ENCODE results near the gene PGAM5. TPM values are rescaled to one million over a fixed set of nuclear protein-coding genes. Genes with fewer than 3 reads are reported as not detected.

PGAM5 gene
- total and polyA plus RNA-seq, 2 of the 13 experiments (the other 11 are each of a cell fraction or from before 2014, with no cell fraction given) = 18.0 to 77.9 TPM

GRCh38 chr12:132672678-132673077 is 38.0 kb upstream of the PGAM5 start (continued):
- TF ChIP-seq, protein P1, sequence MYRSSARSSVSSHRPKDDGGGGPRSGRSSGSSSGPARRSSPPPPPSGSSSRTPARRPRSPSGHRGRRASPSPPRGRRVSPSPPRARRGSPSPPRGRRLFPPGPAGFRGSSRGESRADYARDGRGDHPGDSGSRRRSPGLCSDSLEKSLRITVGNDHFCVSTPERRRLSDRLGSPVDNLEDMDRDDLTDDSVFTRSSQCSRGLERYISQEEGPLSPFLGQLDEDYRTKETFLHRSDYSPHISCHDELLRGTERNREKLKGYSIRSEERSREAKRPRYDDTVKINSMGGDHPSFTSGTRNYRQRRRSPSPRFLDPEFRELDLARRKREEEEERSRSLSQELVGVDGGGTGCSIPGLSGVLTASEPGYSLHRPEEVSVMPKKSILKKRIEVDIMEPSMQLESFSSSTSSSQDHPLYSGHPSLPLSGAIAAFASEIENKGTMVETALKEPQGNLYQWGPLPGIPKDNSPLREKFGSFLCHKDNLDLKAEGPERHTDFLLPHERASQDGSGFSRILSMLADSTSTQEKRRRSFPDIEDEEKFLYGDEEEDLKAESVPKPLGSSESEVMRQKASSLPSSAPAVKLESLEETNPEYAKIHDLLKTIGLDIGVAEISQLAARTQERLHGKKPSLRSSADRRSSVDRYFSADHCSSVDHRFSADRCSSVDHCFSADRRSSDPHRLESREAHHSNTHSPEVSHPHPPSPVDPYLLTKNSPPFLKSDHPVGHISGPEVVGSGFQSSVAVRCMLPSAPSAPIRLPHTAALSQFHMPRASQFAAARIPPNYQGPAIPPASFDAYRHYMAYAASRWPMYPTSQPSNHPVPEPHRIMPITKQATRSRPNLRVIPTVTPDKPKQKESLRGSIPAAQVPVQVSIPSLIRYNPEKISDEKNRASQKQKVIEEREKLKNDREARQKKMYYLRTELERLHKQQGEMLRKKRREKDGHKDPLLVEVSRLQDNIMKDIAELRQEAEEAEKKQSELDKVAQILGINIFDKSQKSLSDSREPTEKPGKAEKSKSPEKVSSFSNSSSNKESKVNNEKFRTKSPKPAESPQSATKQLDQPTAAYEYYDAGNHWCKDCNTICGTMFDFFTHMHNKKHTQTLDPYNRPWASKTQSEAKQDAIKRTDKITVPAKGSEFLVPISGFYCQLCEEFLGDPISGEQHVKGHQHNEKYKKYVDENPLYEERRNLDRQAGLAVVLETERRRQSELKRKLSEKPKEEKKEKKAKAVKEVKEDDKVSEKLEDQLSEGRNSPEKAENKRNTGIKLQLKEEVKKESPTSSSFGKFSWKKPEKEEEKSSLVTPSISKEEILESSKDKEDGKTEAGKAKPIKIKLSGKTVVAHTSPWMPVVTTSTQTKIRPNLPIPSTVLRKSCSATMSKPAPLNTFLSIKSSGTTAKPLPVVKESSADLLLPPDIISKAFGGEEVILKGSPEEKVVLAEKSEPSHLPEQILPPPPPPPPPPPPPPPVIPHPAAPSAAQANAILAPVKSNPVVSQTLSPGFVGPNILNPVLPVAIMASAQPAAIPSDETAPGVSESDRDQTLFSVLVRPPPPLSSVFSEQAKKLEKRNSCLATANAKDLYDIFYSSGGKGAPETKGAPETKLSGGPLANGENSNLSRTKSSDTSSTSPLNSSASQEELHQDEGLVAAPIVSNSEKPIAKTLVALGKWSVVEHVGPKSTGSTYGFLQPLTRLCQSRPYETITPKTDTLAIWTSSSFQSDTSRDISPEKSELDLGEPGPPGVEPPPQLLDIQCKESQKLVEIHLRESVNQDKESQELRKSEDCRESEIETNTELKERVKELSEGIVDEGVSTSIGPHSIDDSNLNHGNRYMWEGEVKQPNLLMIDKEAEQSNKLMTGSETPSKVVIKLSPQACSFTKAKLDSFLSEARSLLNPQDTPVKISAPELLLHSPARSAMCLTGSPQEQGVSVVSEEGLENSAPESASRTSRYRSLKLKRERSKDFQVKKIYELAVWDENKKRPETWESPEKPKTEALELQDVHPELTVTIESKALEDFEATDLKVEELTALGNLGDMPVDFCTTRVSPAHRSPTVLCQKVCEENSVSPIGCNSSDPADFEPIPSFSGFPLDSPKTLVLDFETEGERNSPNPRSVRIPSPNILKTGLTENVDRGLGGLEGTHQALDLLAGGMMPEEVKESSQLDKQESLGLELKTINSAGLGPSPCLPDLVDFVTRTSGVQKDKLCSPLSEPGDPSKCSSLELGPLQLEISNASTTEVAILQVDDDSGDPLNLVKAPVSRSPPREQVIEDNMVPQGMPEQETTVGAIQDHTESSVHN (CRISPR knock-in tag; IDR thresholded peaks at IDR 0.05) = no peak
- TF ChIP-seq, protein P2, sequence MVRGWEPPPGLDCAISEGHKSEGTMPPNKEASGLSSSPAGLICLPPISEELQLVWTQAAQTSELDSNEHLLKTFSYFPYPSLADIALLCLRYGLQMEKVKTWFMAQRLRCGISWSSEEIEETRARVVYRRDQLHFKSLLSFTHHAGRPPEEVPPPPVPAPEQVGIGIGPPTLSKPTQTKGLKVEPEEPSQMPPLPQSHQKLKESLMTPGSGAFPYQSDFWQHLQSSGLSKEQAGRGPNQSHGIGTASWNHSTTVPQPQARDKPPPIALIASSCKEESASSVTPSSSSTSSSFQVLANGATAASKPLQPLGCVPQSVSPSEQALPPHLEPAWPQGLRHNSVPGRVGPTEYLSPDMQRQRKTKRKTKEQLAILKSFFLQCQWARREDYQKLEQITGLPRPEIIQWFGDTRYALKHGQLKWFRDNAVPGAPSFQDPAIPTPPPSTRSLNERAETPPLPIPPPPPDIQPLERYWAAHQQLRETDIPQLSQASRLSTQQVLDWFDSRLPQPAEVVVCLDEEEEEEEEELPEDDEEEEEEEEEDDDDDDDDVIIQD (CRISPR knock-in tag; IDR thresholded peaks at IDR 0.05; ENCODE audit: low read depth) = no peak
- TF ChIP-seq ZNF136 (CRISPR knock-in tag; IDR thresholded peaks at IDR 0.05; ENCODE audit: low read depth) (no peak), NKX3-1 (CRISPR knock-in tag; IDR thresholded peaks at IDR 0.05) (no peak), ZNF251 (CRISPR knock-in tag; IDR thresholded peaks at IDR 0.05) (no peak)
- TF ChIP-seq, protein P3, sequence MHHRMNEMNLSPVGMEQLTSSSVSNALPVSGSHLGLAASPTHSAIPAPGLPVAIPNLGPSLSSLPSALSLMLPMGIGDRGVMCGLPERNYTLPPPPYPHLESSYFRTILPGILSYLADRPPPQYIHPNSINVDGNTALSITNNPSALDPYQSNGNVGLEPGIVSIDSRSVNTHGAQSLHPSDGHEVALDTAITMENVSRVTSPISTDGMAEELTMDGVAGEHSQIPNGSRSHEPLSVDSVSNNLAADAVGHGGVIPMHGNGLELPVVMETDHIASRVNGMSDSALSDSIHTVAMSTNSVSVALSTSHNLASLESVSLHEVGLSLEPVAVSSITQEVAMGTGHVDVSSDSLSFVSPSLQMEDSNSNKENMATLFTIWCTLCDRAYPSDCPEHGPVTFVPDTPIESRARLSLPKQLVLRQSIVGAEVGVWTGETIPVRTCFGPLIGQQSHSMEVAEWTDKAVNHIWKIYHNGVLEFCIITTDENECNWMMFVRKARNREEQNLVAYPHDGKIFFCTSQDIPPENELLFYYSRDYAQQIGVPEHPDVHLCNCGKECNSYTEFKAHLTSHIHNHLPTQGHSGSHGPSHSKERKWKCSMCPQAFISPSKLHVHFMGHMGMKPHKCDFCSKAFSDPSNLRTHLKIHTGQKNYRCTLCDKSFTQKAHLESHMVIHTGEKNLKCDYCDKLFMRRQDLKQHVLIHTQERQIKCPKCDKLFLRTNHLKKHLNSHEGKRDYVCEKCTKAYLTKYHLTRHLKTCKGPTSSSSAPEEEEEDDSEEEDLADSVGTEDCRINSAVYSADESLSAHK (CRISPR knock-in tag; IDR thresholded peaks at IDR 0.05; ENCODE audit: borderline replicate concordance) = no peak
